Ovary (tissue), 9 donors: ENCODE results near the gene FBXO4. TPM values are rescaled to one million over a fixed set of nuclear protein-coding genes. Genes with fewer than 3 reads are reported as not detected.

ENCODE experiments used
- DNase-seq, 5 donors: peaks; one replicate each; pipeline ENCODE4 v3.0.0-alpha.2; 2019 to 2020
- H3K27ac ChIP-seq, 2 donors: fragments of 200-600 bp; one replicate each; pipeline versions ENCODE4 v1.5.1 to v1.8.0; 2019 to 2022
- H3K27me3 ChIP-seq: fragments of 200-600 bp; one replicate; pipeline ENCODE4 v1.8.0; 2022
- H3K36me3 ChIP-seq: fragments of 200-600 bp; sonication (generic); one replicate; pipeline ENCODE4 v1.5.1; 2019
- H3K4me1 ChIP-seq: one replicate; pipeline ENCODE4 v1.8.1; 2013; ENCODE audit warnings: mild to moderate bottlenecking, moderate library complexity; ENCODE audit not compliant: insufficient read depth
- H3K4me3 ChIP-seq: fragments of 200-600 bp; sonication (generic); one replicate; pipeline ENCODE4 v1.5.1; 2017
- H3K9me3 ChIP-seq, 2 donors: fragments of 200-600 bp in 1 of 2; sonication (generic) in 1 of 2; one replicate each; pipeline versions ENCODE4 v1.5.1 to v1.8.1; 2013 to 2019; ENCODE audit warnings: mild to moderate bottlenecking in 1 of 2, moderate library complexity in 1 of 2
- CTCF ChIP-seq, 3 donors: fragments of 450-650 bp in 2 of 3; fragments of 200-600 bp in 1 of 3; IDR thresholded peaks; one replicate each; pipeline versions ENCODE4 v1.5.1 to v1.8.0; 2016 to 2022; ENCODE audit warnings: antibody characterized with exemption in 3 of 3, mild to moderate bottlenecking in 1 of 3
- EP300 ChIP-seq: sonication (generic); formaldehyde crosslinking; IDR thresholded peaks from one replicate; pipeline ENCODE4 v1.6.1; 2017; ENCODE audit warnings: antibody characterized with exemption
- POLR2A ChIP-seq: fragments of 450-650 bp; IDR thresholded peaks from one replicate; pipeline ENCODE4 v1.6.1; 2017; ENCODE audit warnings: antibody characterized with exemption, mild to moderate bottlenecking, moderate library complexity
- WGBS, 3 donors: extraction: QIAGEN DNeasy Blood & Tissue Kit in 1 of 3; methylation state at CpG; one replicate each; pipeline versions ENCODE4 v1.1.5 to v1.1.7; 2013 to 2017; 5-methylcytosine and 5-hydroxymethylcytosine counted together
- intact Hi-C, 4 donors: fragments of 100-400 bp; cut with DNase I; formaldehyde crosslinking; loops; one replicate each; pipeline versions ENCODE4 v1.11.0 to v1.15.1; 2022 to 2023
- polyA plus RNA-seq, 2 donors: library from polyadenylated mRNA; stranded (reverse); fragments of 200-250 nt in 1 of 2; fragments of 350-450 nt in 1 of 2; fragmentation: Illumina TruSeq in 1 of 2; extraction: RNeasy Lipid Tissue Mini Kit (QIAGEN cat#74804) in 1 of 2; gene quantifications; one replicate each; pipeline ENCODE4 v1.2.3, GENCODE V29; 2013 to 2014
- total RNA-seq, 7 donors: library from RNA; depleted of rRNA in 2 of 7; stranded (reverse); fragments of >200 nt in 2 of 7; fragmentation: NEBNext Ultra II Directional in 3 of 7; extraction: Animal tissue kit (Norgen Biotek cat#: 25700) in 3 of 7; gene quantifications; one replicate each; pipeline versions ENCODE4 v1.1.0 to v1.2.4, GENCODE V29; 2016 to 2023
- donor health status: DM: no; HTN: no; CAD: no; lungs with moderate emphysema.
- donor health status: DM: no; HTN: no; CAD: no.
- donor health status: Bipolar disorder and iron deficiency.
- donor health status: DM: yes; HTN: yes; CAD: no.
- donor health status: DM: no; HTN: no; CAD: no.
- donor health status: DM: yes; HTN: yes; CAD: no.

Gene FBXO4
- total and polyA plus RNA-seq, 9 donors = 7.4 to 16.3 (median 8.7) TPM

GRCh38 chr5:41885286-41885685, 39.8 kb upstream of the FBXO4 start:
- no peak overlapping the region for H3K4me3 ChIP-seq

GRCh38 chr5:41891066-41891707, 33.9 kb upstream of the FBXO4 start:
- intact Hi-C loops = no loop called here
- 14 to 31% (median 21%) methylated on average over 2 of the region's 2 CpGs for WGBS, 3 donors
- H3K9me3 ChIP-seq = no peaks in the 10 kb centered on the region
- H3K4me3 ChIP-seq = no peak overlapping the region
- H3K36me3 ChIP-seq = no peaks in the 10 kb centered on the region
- H3K27me3 ChIP-seq = peaks cover 3% of the 10 kb centered on the region
- no peak for DNase-seq
- H3K4me1 ChIP-seq = no peaks in the 10 kb centered on the region
- no peak overlapping the region for H3K27ac ChIP-seq
- no peak for TF ChIP-seq CTCF (IDR thresholded peaks at IDR 0.05)
- TF ChIP-seq POLR2A = no peak
- TF ChIP-seq EP300 = no peak

More at GRCh38 chr5:41885286-41885685, 39.8 kb upstream of the FBXO4 start:
- Histone ChIP-seq H3K27me3 (peaks cover 3% of the 10 kb centered on the region), H3K9me3 (no peaks in the 10 kb centered on the region), H3K36me3 (no peaks in the 10 kb centered on the region), H3K4me1 (no peaks in the 10 kb centered on the region), H3K27ac (no peak overlapping the region)
- intact Hi-C loops = no loop called here
- TF ChIP-seq CTCF (IDR thresholded peaks at IDR 0.05) (no peak), EP300 (no peak), POLR2A (no peak)
- no peak for DNase-seq

- intact Hi-C loops = no loop called here
- DNase-seq = no peak
- no peaks in the 10 kb centered on the region for H3K4me1 ChIP-seq
These were observed 33.0 kb upstream of the FBXO4 start for GRCh38 chr5:41892031-41892430.

GRCh38 chr5:41893074-41893851, 31.8 kb upstream of the FBXO4 start:
- 71 to 83% (median 77%) methylated on average over 3 of the region's 3 CpGs for WGBS, 3 donors
- TF ChIP-seq POLR2A = no peak
- no peak for TF ChIP-seq EP300
- intact Hi-C loops = no loop called here

More at GRCh38 chr5:41892031-41892430, 33.0 kb upstream of the FBXO4 start:
- H3K9me3 ChIP-seq = no peaks in the 10 kb centered on the region
- H3K4me3 ChIP-seq = no peak overlapping the region
- H3K27ac ChIP-seq = no peak overlapping the region
- H3K36me3 ChIP-seq = no peaks in the 10 kb centered on the region
- no peaks in the 10 kb centered on the region for H3K27me3 ChIP-seq
- TF ChIP-seq EP300 = no peak
- no peak for TF ChIP-seq POLR2A
- no peak for TF ChIP-seq CTCF (IDR thresholded peaks at IDR 0.05)

GRCh38 chr5:41896230-41896629, 28.9 kb upstream of the FBXO4 start:
- DNase-seq = no peak
- Histone ChIP-seq H3K4me1 (no peaks in the 10 kb centered on the region), H3K27me3 (no peaks in the 10 kb centered on the region), H3K27ac (no peak overlapping the region), H3K9me3 (no peaks in the 10 kb centered on the region), H3K36me3 (no peaks in the 10 kb centered on the region), H3K4me3 (no peak overlapping the region)
- intact Hi-C loops = loop anchor here in 1 of 4 donors (5.0 kb wide), 1 partner anchor 1506 kb away; no protein-coding TSS in a partner anchor
- TF ChIP-seq EP300 = no peak
- TF ChIP-seq POLR2A = no peak
- TF ChIP-seq CTCF (IDR thresholded peaks at IDR 0.05) = no peak
- WGBS, 3 donors = 47 to 52% (median 51%) methylated on average over 2 of the region's 2 CpGs

More at GRCh38 chr5:41893074-41893851, 31.8 kb upstream of the FBXO4 start:
- DNase-seq = no peak
- Histone ChIP-seq H3K36me3 (no peaks in the 10 kb centered on the region), H3K9me3 (no peaks in the 10 kb centered on the region), H3K4me1 (no peaks in the 10 kb centered on the region), H3K27ac (no peak overlapping the region), H3K27me3 (no peaks in the 10 kb centered on the region), H3K4me3 (no peak overlapping the region)
